ENCODE results near the gene AIF1.

GRCh38 chr6:31636698-31637596 lies 21.9 kb downstream of the AIF1 start:
- TF ChIP-seq, protein P1, sequence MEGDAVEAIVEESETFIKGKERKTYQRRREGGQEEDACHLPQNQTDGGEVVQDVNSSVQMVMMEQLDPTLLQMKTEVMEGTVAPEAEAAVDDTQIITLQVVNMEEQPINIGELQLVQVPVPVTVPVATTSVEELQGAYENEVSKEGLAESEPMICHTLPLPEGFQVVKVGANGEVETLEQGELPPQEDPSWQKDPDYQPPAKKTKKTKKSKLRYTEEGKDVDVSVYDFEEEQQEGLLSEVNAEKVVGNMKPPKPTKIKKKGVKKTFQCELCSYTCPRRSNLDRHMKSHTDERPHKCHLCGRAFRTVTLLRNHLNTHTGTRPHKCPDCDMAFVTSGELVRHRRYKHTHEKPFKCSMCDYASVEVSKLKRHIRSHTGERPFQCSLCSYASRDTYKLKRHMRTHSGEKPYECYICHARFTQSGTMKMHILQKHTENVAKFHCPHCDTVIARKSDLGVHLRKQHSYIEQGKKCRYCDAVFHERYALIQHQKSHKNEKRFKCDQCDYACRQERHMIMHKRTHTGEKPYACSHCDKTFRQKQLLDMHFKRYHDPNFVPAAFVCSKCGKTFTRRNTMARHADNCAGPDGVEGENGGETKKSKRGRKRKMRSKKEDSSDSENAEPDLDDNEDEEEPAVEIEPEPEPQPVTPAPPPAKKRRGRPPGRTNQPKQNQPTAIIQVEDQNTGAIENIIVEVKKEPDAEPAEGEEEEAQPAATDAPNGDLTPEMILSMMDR (IDR thresholded peaks at IDR 0.05 in 8 of 11, conservative IDR thresholded peaks at IDR 0.05 in 3 of 11), result no peak
- TF ChIP-seq POLR2A (IDR thresholded peaks at IDR 0.05), result no peak

Measured in spleen (tissue), 7 donors.